Neural crest cell (in vitro differentiated cells): Measurements from ENCODE around the gene KLHL6. TPM values are rescaled to one million over a fixed set of nuclear protein-coding genes. Genes with fewer than 3 reads are reported as not detected.

Source experiments
- DNase-seq: peaks from one replicate; pipeline ENCODE4 v3.0.0; 2021; ENCODE audit warnings: low read depth, mixed read lengths, low spot score
- H3K27ac Mint-ChIP-seq: one replicate; pipeline ENCODE4 v1.8.0; 2021; ENCODE audit warnings: mild to moderate bottlenecking, mixed read lengths; ENCODE audit not compliant: unreplicated experiment
- H3K27me3 Mint-ChIP-seq: 2 replicates; pipeline ENCODE4 v1.8.0; 2021; ENCODE audit warnings: low read depth, mild to moderate bottlenecking, mixed read lengths
- H3K36me3 Mint-ChIP-seq: 2 replicates; pipeline ENCODE4 v1.8.0; 2021; ENCODE audit warnings: low read depth, mild to moderate bottlenecking, mixed read lengths
- H3K4me1 Mint-ChIP-seq: 2 replicates; pipeline ENCODE4 v1.8.0; 2021; ENCODE audit warnings: mixed read lengths
- H3K4me3 Mint-ChIP-seq: one replicate; pipeline ENCODE4 v1.8.0; 2021; ENCODE audit warnings: mild to moderate bottlenecking, mixed read lengths
- H3K9me3 Mint-ChIP-seq: 2 replicates; pipeline ENCODE4 v1.8.0; 2021; ENCODE audit warnings: mixed read lengths
- total RNA-seq: library from RNA; stranded (reverse); gene quantifications from 2 replicates; pipeline ENCODE4 v1.2.1, GENCODE V29; 2021
- TF ChIP-seq, protein P1 (sequence below): fragments of 200-600 bp; sonication (generic); conservative IDR thresholded peaks from 2 replicates; pipeline ENCODE4 v1.5.0; 2021; ENCODE audit warnings: antibody characterized with exemption, mild to moderate bottlenecking

The KLHL6 gene
- total RNA-seq, 1 donor from 2014 or later: 0.12 TPM

DNA sequence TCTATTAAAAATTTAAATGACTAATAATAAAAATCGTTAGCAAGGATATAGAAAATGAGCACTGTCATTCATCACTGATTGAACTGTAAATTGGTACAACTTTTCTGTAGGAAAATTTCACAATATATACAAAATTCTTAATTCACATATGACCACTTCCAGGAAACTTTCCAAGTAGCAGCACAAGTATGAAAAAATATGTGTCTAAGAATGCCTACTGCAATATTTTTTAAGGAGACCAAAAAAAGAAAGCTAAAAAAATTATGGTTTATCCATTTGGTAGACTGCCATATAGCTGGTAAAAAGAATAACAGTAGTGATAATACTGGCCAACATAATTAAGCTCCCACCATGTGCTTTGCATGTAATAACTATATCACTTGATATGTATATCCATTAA is 59.2 kb downstream of the KLHL6 start:
- Mint-ChIP-seq H3K27ac (no peak overlapping the region), H3K4me3 (no peak overlapping the region), H3K27me3 (no peaks in the 10 kb centered on the region), H3K9me3 (peaks cover 2% of the 10 kb centered on the region), H3K4me1 (no peaks in the 10 kb centered on the region), H3K36me3 (no peaks in the 10 kb centered on the region)
- no peak for DNase-seq
- TF ChIP-seq, protein P1, sequence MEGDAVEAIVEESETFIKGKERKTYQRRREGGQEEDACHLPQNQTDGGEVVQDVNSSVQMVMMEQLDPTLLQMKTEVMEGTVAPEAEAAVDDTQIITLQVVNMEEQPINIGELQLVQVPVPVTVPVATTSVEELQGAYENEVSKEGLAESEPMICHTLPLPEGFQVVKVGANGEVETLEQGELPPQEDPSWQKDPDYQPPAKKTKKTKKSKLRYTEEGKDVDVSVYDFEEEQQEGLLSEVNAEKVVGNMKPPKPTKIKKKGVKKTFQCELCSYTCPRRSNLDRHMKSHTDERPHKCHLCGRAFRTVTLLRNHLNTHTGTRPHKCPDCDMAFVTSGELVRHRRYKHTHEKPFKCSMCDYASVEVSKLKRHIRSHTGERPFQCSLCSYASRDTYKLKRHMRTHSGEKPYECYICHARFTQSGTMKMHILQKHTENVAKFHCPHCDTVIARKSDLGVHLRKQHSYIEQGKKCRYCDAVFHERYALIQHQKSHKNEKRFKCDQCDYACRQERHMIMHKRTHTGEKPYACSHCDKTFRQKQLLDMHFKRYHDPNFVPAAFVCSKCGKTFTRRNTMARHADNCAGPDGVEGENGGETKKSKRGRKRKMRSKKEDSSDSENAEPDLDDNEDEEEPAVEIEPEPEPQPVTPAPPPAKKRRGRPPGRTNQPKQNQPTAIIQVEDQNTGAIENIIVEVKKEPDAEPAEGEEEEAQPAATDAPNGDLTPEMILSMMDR: no peak

DNA sequence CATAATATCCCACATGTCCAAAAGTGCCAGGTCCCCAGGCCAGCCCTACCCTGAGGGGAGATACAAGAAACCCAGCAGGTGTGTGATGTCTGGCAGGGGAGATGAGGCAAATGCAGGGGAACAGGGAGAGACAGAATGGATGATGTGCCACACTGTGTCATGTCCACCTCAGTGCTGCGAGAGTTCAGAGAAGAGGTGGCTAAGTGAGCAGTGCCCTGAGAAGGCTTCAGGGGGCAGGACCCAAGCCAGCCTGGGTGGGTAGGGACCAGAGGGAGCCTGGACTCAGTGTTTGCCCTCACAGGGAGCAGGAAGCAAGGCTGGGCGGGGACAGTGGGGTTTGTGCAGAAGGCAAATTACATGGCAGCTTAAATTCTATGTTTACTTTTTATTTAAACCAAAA is 61.2 kb downstream of the KLHL6 start:
- Mint-ChIP-seq H3K4me1 (no peaks in the 10 kb centered on the region), H3K9me3 (peaks cover 2% of the 10 kb centered on the region), H3K27ac (no peak overlapping the region), H3K27me3 (no peaks in the 10 kb centered on the region), H3K4me3 (no peak overlapping the region), H3K36me3 (no peaks in the 10 kb centered on the region)
- TF ChIP-seq, protein P1: no peak
- DNase-seq: no peak

DNA sequence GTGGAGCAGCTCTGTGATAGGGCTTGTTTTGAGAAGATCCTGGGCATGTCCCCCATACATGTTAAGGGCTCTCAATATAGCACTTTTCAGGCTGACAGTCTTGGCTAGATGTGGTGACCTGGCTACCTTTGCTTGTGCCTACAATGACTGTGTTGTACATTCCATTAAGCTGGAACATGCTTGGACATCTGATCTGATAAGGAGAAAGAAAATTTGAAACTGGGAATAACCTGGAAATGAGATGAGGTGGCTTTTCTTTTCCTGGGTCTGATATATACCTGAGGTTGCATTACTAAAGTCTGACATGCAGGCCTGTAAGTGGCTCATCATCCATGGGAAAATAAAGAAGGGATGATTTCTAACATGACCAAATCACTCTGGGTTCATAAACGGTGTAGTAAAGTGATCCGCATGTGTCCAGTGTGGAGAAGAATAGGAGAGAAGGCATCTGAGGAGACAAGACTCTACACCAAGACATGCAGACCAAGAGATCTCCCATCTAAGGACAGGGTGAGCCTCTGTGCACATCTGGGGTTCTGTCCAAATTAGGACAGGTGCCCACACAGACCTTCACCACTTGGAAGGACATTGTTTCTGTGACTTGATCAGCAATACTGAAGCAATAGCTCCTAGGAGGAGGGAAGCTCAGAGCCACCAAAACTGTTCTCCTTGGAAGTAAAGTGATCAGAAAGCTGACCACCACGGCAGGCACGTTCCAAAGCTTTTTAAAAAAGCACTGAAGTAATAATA is 62.0 kb downstream of the KLHL6 start:
- H3K36me3 Mint-ChIP-seq: no peaks in the 10 kb centered on the region
- no peak overlapping the region for H3K27ac Mint-ChIP-seq
- no peaks in the 10 kb centered on the region for H3K27me3 Mint-ChIP-seq
- TF ChIP-seq, protein P1: no peak
- no peak overlapping the region for H3K4me3 Mint-ChIP-seq
- peaks cover 2% of the 10 kb centered on the region for H3K9me3 Mint-ChIP-seq
- H3K4me1 Mint-ChIP-seq: no peaks in the 10 kb centered on the region
- DNase-seq: no peak

DNA sequence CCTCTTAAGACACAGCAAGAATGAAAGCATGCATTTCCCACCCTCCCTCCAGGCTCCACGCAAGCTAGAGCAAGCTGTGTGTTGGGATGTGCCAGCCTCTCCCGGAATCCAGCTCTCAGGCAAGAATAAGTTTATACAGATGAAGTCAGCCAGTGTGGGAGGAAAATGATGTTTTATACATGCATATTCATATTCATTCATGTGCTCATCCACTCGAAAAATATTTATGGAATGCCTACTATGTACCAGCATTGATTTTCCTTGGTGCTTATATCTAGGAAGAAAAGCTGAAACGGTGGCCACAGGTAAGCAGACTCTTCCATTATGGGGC is 62.7 kb downstream of the KLHL6 start:
- TF ChIP-seq, protein P1: no peak
- Mint-ChIP-seq H3K9me3 (peaks cover 2% of the 10 kb centered on the region), H3K36me3 (no peaks in the 10 kb centered on the region), H3K27ac (no peak overlapping the region), H3K4me1 (no peaks in the 10 kb centered on the region), H3K4me3 (no peak overlapping the region), H3K27me3 (no peaks in the 10 kb centered on the region)
- no peak for DNase-seq

DNA sequence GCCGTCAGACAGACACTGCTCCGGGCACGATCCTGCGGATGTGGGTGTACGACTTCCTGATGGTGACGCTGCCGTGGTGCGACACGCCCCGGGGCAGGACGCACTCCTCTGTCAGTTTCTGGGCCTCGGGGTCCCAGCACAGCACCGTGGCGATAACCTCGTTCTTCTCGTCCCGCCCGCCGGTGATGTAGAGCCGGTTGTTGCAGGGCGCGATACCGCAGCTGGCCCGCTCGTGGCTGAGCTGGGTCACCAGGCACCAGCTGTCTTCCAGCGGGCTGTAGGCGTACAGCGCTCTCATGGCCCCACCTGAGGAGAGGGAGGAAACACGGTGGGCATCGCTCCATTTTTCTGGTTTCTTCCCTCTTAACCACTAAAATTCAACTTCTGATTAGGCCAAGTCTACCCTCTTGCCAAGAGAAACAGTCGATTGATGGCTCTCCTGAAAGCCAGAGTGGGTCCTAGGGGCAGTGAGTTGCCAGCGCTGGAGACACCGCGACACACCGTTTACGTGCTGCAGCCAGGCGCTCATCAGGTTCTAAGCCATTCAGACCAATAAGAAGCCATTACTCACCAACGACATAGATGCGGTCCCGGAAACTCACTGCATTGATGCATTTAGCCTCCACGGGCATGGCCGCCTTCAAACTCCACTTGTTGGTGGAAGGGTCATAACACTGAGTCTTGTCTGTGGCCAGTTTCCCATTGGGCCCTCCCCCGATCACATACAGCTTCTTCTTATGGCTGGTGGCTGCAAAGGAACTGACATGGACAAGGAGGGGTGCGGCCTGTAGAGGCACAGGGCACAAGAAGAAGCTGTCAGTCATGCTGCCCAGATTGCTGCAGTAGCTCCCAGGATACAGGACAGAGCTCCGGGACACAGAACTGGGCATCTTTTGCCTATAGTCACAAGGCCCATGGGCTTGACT is 63.3 kb downstream of the KLHL6 start:
- no peaks in the 10 kb centered on the region for H3K27me3 Mint-ChIP-seq
- H3K27ac Mint-ChIP-seq: peak overlapping the region; percentile 35
- TF ChIP-seq, protein P1: no peak

More for the DNA sequence above, 63.3 kb downstream of the KLHL6 start:
- DNase-seq: no peak
- H3K4me3 Mint-ChIP-seq: no peak overlapping the region
- H3K9me3 Mint-ChIP-seq: peaks cover 2% of the 10 kb centered on the region
- H3K36me3 Mint-ChIP-seq: no peaks in the 10 kb centered on the region
- peaks cover under 1% of the 10 kb centered on the region for H3K4me1 Mint-ChIP-seq
